WTC11 (cell line): ENCODE results near the gene C14orf132.

ENCODE experiments used
- ATF1 ChIP-seq: sonication (generic); formaldehyde crosslinking; IDR thresholded peaks from 2 replicates; pipeline ENCODE4 v1.8.1; 2023; ENCODE audit warnings: mild to moderate bottlenecking, moderate library complexity, missing genetic modification reagents
- TF ChIP-seq, protein P1 (sequence below): fragments of 200-600 bp; IDR thresholded peaks from 2 replicates; pipeline ENCODE4 v1.8.0; 2022; ENCODE audit warnings: antibody characterized with exemption
- TF ChIP-seq, protein P2 (sequence below): sonication (generic); formaldehyde crosslinking; conservative IDR thresholded peaks from 2 replicates; pipeline ENCODE4 v1.8.1; 2022; ENCODE audit warnings: mild to moderate bottlenecking, missing genetic modification reagents

- TF ChIP-seq, protein P1, sequence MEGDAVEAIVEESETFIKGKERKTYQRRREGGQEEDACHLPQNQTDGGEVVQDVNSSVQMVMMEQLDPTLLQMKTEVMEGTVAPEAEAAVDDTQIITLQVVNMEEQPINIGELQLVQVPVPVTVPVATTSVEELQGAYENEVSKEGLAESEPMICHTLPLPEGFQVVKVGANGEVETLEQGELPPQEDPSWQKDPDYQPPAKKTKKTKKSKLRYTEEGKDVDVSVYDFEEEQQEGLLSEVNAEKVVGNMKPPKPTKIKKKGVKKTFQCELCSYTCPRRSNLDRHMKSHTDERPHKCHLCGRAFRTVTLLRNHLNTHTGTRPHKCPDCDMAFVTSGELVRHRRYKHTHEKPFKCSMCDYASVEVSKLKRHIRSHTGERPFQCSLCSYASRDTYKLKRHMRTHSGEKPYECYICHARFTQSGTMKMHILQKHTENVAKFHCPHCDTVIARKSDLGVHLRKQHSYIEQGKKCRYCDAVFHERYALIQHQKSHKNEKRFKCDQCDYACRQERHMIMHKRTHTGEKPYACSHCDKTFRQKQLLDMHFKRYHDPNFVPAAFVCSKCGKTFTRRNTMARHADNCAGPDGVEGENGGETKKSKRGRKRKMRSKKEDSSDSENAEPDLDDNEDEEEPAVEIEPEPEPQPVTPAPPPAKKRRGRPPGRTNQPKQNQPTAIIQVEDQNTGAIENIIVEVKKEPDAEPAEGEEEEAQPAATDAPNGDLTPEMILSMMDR = no peak
- TF ChIP-seq, protein P2, sequence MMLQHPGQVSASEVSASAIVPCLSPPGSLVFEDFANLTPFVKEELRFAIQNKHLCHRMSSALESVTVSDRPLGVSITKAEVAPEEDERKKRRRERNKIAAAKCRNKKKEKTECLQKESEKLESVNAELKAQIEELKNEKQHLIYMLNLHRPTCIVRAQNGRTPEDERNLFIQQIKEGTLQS (CRISPR knock-in tag) = no peak
- no peak for TF ChIP-seq ATF1 (CRISPR knock-in tag)
Measured at GRCh38 chr14:96053248-96053599, 14.1 kb downstream of the C14orf132 start.
